ENCODE data around the gene PRG2. TPM values are rescaled to one million over a fixed set of nuclear protein-coding genes. Genes with fewer than 3 reads are reported as not detected.
A peak's percentile ranks its signal among the peaks of the same experiment; 100 is the strongest.

PRG2 gene, protein sequence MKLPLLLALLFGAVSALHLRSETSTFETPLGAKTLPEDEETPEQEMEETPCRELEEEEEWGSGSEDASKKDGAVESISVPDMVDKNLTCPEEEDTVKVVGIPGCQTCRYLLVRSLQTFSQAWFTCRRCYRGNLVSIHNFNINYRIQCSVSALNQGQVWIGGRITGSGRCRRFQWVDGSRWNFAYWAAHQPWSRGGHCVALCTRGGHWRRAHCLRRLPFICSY
- total RNA-seq: 1 to 10 TPM; 3.9 to 5.2 TPM

DNA sequence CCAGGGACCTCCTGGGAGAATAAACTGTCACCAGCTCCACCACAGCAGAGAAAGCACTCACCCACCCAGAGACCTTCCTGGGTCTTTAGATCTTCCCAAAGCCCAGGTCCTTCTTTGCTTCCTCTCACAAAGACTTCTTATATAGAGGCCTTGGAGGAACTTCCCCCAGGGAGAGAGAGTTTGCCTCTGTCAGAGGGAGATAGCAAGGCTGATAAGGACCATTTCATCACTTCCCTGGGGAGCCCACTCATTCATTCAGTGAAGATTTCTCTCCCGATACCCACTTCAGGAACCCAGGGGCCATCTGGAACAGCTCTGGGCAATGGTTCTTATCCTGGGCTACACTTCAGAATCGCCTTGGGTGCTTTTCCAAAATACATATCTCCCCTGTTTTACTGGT lies at the start of gene PRG2:
TSS of gene PRG2 (minus strand) at position 116 of the 400 bp plus-strand sequence. CDS start 706 bp downstream, outside the sequence.
- DNase-seq: no peak
- Mint-ChIP-seq H3K4me1 (ENCODE audit: low read depth) (no peaks in the 10 kb centered on the region), H3K4me3 (no peak within 1 kb of the TSS), H3K9me3 (no peaks in the 10 kb centered on the region), H3K36me3 (ENCODE audit: insufficient read depth in 2 of 2) (no peaks in the 10 kb centered on the region), H3K27me3 (ENCODE audit: low read depth) (peaks cover 7% of the 10 kb centered on the region), H3K27ac (peak within 1 kb of the TSS; percentile 36)
- no peak for ATAC-seq (replicated peaks in 1 of 2)

DNA sequence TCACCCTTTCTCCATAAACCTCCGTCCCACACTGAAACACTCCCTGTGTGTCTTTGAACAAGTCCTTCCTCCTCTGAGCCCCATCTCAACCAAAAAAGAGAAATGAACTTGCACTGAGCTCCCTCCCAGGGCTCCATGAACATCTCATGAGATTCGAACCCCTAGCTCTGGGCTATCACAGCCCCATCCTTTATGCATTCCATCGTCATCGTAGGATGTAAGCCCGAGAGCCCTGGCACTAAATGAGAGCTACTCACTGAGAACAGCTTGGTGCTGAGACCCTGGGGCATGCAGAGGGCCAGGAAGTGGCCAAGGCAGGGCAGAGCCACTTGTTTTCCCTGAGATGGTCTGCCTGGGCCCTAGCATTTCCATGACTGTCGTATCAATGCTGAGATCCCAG lies 49.3 kb upstream of the PRG2 start:
- Mint-ChIP-seq H3K9me3 (no peaks in the 10 kb centered on the region), H3K27ac (no peak overlapping the region), H3K27me3 (ENCODE audit: low read depth) (peaks cover 7% of the 10 kb centered on the region), H3K4me1 (ENCODE audit: low read depth) (no peaks in the 10 kb centered on the region), H3K4me3 (no peak overlapping the region), H3K36me3 (ENCODE audit: insufficient read depth in 2 of 2) (no peaks in the 10 kb centered on the region)
- DNase-seq (no peak), ATAC-seq (replicated peaks in 1 of 2) (no peak)

DNA sequence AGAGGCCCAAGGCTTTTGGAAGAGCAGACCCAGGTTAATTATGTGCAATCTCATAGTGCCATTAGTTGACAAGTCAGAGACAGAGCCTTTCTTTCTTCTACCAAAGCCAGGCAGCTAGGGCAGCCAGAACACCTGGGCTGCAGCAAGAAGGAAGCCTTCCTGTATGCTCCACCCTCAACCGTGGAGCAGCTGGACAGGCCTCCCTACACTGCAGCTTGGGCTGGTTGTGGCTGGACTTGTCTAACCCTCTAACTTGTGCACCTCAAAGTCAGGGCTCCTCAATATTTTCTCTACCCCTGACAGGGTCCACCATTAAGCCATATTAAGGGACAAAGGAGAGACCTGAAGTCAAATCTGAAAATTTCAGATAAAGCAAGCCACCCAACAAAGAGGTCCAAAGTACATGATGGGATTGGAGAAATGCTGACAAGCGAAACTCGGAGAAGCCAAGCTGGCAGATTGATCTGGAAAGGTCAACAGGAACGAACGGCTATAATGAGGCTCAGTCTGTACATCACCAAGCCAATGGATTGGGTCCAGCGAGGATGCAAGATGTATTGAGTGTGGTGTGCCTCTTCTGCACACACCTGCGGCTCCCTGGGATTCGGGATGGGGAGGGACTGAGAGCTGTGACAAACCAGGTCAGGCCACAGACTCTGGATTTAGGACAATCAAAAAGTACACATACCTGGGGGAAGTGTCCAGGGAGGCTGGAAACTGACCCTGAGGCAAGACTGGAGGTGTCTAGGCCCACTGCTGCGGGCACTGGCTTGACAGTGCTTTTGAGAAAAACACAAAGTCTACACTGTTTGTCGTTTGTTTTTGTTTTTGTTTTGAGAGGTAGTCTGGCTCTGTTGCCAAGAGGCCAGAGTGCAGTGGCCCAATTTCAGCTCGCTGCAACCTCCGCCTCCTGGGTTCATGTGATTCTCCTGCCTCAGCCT lies 48.2 kb upstream of the PRG2 start:
- Mint-ChIP-seq H3K36me3 (ENCODE audit: insufficient read depth in 2 of 2) (no peaks in the 10 kb centered on the region), H3K4me1 (ENCODE audit: low read depth) (no peaks in the 10 kb centered on the region), H3K4me3 (no peak overlapping the region), H3K27me3 (ENCODE audit: low read depth) (peaks cover 13% of the 10 kb centered on the region), H3K27ac (no peak overlapping the region), H3K9me3 (no peaks in the 10 kb centered on the region)
- ATAC-seq (replicated peaks in 1 of 2): no peak
- DNase-seq: no peak

DNA sequence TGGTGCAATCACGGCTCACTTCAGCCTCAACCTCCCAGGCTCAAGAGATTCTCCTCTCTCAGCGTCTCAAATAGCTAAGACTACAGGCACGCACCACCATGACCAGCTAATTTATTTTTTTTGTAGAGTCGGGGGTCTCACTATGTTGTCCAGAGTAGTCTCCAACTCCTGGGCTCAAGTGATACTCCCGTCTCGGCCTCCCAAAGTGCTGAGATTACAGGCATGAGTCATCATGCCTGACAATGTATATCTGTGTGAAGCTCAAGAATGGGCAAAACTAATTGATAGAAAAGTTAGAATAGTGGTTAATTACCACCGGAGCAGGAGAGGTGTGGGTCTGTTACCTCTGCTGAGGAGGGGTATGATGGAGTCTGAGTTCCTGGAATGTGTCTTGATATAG lies 45.6 kb upstream of the PRG2 start:
- Mint-ChIP-seq H3K36me3 (ENCODE audit: insufficient read depth in 2 of 2) (no peaks in the 10 kb centered on the region), H3K9me3 (no peaks in the 10 kb centered on the region), H3K4me3 (no peak overlapping the region), H3K27me3 (ENCODE audit: low read depth) (peaks cover 13% of the 10 kb centered on the region), H3K4me1 (ENCODE audit: low read depth) (peaks cover 15% of the 10 kb centered on the region), H3K27ac (no peak overlapping the region)
- ATAC-seq (replicated peaks in 1 of 2) (no peak), DNase-seq (no peak)

DNA sequence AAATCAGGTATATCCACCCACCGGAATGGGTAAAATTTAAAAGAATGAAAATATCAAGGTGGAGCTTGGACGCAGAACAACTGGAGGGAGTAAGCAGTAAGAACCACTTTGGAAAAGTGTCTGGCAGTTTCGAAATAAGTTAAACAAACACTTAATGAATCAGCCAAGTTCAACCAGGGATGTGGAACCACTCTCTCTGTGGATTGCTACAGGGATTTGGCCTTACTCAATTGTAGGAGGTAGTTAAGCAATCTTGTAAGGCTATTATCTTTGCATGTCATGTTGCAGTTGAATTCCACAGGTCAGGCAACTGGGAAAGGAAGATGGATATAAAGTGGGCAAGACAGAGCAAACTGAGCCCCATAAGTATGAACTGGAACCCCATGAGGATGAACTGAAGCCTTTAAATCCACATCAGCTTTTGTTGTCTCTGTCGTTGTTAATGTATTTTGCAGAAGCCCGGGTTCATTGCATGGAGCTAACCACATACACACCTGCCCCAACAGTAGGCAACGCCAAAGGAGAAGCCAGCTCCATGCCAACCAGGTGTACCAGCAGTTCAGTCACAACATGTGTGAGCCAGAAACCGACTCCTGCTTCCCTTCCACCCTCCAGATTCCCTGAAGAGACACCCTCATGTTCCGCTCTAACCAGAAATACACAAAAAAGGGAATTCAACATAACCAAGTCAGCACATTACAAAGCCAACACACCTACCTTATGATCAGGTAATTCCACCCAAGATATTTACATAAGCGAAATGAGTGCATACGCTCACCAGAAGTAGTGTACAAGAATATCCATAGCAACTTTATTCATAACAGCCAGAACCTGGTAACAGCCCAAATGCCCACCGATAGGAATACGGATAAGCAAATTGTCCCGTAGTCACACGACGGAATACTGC lies 44.4 kb upstream of the PRG2 start:
- Mint-ChIP-seq H3K4me3 (no peak overlapping the region), H3K27ac (no peak overlapping the region), H3K27me3 (ENCODE audit: low read depth) (peaks cover 13% of the 10 kb centered on the region), H3K36me3 (ENCODE audit: insufficient read depth in 2 of 2) (no peaks in the 10 kb centered on the region), H3K4me1 (ENCODE audit: low read depth) (peaks cover 15% of the 10 kb centered on the region), H3K9me3 (no peaks in the 10 kb centered on the region)
- ATAC-seq (replicated peaks in 1 of 2) (no peak), DNase-seq (no peak)

DNA sequence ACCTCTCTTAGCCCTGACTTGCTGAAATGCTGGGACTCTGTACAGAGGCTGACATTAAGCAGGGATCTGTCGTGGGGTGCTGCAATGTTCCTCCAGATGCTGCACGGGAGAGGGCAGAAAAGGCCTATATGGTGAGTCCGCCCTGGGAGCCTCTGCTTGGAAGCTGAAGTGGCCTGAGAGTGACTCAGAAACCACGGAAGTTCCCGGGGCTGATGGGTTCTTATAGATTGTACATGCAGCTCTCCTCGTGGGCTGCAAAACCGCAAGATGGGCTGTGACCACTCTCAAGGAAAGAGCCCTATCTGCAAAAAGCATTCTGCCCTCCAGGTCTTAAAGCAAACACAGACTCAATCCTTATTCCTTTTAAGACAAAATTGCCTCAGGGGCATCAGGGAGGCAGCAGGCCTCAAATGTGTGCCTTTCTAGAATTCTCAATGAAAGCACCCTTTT lies 42.3 kb upstream of the PRG2 start:
- no peak overlapping the region for H3K27ac Mint-ChIP-seq
- H3K4me1 Mint-ChIP-seq (ENCODE audit: low read depth): peaks cover 16% of the 10 kb centered on the region
- peak; percentile 33 to 42 for DNase-seq
- no peaks in the 10 kb centered on the region for H3K36me3 Mint-ChIP-seq (ENCODE audit: insufficient read depth in 2 of 2)
- ATAC-seq (replicated peaks in 1 of 2): peak; percentile 74 to 79
- H3K4me3 Mint-ChIP-seq: no peak overlapping the region
- H3K27me3 Mint-ChIP-seq (ENCODE audit: low read depth): peaks cover 13% of the 10 kb centered on the region
- no peaks in the 10 kb centered on the region for H3K9me3 Mint-ChIP-seq

DNA sequence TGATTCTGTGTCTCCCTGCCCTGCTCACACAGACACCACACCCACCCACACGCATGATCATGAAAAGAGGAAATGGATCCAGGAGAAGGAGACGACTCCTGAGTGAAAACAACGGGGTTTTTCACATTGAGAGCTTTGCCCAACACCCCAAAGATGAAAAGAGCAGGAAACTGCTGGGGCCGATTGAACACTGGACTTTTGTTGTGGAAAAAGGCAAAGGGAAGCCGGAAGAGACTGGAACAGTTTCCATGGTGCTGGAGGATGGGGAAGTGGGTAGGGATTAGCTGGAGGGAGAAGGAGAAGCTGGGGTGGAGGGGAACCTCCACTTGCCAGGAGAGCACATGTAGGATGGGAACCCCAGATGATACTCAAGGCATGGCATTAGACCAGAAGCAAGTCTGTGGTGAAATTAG lies 41.7 kb upstream of the PRG2 start:
- H3K36me3 Mint-ChIP-seq (ENCODE audit: insufficient read depth in 2 of 2): no peaks in the 10 kb centered on the region
- no peak overlapping the region for H3K4me3 Mint-ChIP-seq
- ATAC-seq (replicated peaks in 1 of 2) (no peak), DNase-seq (no peak)
- H3K4me1 Mint-ChIP-seq (ENCODE audit: low read depth): peaks cover 22% of the 10 kb centered on the region
- H3K27me3 Mint-ChIP-seq (ENCODE audit: low read depth): peaks cover 13% of the 10 kb centered on the region
- no peak overlapping the region for H3K27ac Mint-ChIP-seq
- H3K9me3 Mint-ChIP-seq: no peaks in the 10 kb centered on the region

DNA sequence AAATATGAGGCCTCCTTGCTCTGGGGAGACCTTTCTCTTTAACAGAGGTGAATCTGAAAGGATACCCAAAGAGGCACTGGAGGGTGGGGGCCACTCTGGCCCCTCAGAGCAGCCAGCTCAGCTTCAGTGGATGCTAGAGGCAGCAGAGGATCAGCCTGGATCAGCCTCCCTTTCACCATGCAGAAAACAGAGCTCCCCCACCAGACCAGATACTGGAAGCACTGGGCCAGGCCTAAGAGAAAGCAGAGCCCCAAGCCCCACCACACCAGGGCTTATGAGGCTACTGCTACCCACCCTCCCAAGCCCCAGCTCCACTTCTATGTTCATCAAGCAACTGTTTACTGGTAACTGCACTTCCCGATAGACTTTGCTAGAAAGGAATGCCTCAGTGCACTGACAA lies 40.5 kb upstream of the PRG2 start:
- ATAC-seq (replicated peaks in 1 of 2) (no peak), DNase-seq (no peak)
- Mint-ChIP-seq H3K27ac (no peak overlapping the region), H3K9me3 (no peaks in the 10 kb centered on the region), H3K4me3 (no peak overlapping the region), H3K36me3 (ENCODE audit: insufficient read depth in 2 of 2) (peaks cover 4 to 5% of the 10 kb centered on the region in 2 donors), H3K4me1 (ENCODE audit: low read depth) (peaks cover 30% of the 10 kb centered on the region), H3K27me3 (ENCODE audit: low read depth) (peaks cover 13% of the 10 kb centered on the region)

DNA sequence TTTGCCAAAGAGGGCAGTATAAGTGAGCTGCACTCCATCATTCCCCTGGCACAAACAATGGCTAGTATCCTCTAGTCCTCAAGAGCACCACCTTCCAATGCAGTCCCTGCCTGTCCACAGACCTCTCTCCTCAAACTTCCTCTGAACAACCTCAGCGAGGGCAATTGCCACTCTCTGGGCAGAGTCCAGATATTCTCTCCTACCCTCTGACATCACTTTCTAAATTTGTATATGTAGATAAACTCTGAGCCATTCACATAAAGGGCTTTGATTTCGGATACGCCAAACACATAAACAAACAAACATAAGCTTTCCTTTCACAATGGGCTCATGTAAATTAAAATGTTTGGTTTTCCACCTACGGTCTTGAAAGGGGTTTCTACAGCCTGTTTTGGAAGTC lies 39.5 kb upstream of the PRG2 start:
- H3K27me3 Mint-ChIP-seq (ENCODE audit: low read depth): peaks cover 8% of the 10 kb centered on the region
- H3K27ac Mint-ChIP-seq: no peak overlapping the region
- H3K9me3 Mint-ChIP-seq: no peaks in the 10 kb centered on the region
- peaks cover 7 to 10% of the 10 kb centered on the region in 2 donors for H3K36me3 Mint-ChIP-seq (ENCODE audit: insufficient read depth in 2 of 2)
- H3K4me1 Mint-ChIP-seq (ENCODE audit: low read depth): peaks cover 39% of the 10 kb centered on the region
- DNase-seq (no peak), ATAC-seq (replicated peaks in 1 of 2) (no peak)
- H3K4me3 Mint-ChIP-seq: no peak overlapping the region

DNA sequence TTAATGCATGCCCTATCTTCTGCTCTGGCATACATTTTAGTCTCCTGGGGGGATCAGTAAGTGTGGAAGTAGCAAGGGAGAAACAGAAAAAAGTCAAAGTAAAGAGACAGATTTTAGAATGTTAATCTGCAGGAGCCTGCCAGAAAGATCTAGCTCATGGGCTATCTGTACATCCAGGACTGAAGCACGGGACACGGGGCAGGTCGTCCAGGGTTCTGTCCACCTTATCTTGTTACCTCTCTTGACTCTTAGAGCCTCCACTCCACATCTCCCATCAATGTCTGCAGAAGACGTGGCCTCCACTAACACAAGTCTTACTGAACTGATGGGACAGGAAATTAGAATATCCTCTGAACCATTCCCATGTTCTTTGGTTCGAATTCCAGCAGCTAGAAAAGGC lies 38.2 kb upstream of the PRG2 start:
- peaks cover 14 to 17% of the 10 kb centered on the region in 2 donors for H3K36me3 Mint-ChIP-seq (ENCODE audit: insufficient read depth in 2 of 2)
- ATAC-seq (replicated peaks in 1 of 2): no peak
- DNase-seq: no peak
- H3K27me3 Mint-ChIP-seq (ENCODE audit: low read depth): no peaks in the 10 kb centered on the region
- H3K9me3 Mint-ChIP-seq: no peaks in the 10 kb centered on the region
- no peak overlapping the region for H3K27ac Mint-ChIP-seq
- H3K4me3 Mint-ChIP-seq: no peak overlapping the region
- peaks cover 53% of the 10 kb centered on the region for H3K4me1 Mint-ChIP-seq (ENCODE audit: low read depth)

DNA sequence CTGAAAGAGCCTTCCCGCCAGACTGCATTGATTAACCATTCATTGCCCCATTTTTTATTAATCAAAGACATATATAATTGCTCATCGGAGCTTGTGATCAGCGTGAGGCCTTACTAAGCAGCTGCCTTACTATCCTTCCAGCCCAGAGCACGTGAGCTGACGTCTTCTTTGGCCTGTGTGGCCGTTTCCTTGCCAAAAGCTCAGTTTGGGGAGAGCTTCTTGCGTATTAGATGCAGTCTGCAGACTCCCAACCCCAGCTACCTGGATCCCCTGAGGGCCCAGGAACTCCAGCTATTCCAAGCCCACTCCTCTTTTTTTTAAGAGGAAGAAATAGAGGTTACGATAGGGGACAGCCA lies 37.3 kb upstream of the PRG2 start:
- ATAC-seq (replicated peaks in 1 of 2): no peak
- H3K36me3 Mint-ChIP-seq (ENCODE audit: insufficient read depth in 2 of 2): peaks cover 17 to 25% of the 10 kb centered on the region in 2 donors
- peak overlapping the region; percentile 91 for H3K27ac Mint-ChIP-seq

DNA sequence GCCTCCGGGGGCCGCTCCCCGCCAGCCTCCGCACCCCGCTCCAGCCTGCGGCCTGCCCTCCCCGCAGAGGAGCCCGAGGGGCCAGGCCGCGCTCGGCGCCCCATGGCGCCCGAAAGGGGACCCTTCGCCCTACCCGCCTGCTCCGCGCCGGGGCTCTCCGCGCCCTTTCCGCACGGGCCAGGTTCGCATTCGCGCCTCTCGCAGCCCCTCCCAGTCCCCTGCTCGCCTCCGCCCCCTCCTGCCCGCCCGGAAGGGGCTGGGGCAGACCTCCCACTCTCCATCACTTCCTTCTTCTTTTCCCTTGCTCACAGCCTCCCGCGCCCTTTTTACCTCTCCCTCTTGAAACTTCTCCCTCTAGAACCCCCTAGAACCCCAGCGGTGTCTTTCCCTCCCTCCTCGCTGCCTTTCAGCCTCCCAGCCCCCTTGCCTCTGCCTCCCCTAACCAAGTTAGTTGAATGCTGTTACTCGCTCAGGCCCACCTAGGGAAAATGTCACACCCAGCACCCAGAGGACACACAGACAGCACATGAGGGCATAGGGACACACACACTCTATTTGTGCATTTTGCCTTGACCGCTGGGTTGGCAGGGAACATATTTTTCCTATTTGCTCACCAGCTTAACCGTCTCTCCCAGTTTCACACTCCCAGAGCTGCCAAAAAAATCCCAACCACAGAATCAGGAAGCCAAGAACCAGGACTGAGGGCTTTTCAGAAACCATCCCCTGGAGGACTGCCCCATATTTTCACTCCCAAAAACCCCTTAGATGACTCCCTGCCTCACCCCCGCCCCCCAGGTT lies 36.7 kb upstream of the PRG2 start, which contains the start of gene SLC43A3:
TSS of gene SLC43A3 (minus strand) at position 193 of the 798 bp plus-strand sequence. CDS start 949 bp downstream, outside the sequence.
- DNase-seq (peak; percentile 85 to 86), ATAC-seq (replicated peaks in 1 of 2) (peak; percentile 59 to 66)
- peak within 1 kb of the TSS; percentile 91 for H3K27ac Mint-ChIP-seq
- H3K9me3 Mint-ChIP-seq: no peaks in the 10 kb centered on the region
- peak within 1 kb of the TSS; percentile 85 to 98 for H3K4me3 Mint-ChIP-seq
- peaks cover 19 to 31% of the 10 kb centered on the region in 2 donors for H3K36me3 Mint-ChIP-seq (ENCODE audit: insufficient read depth in 2 of 2)
- H3K27me3 Mint-ChIP-seq (ENCODE audit: low read depth): no peaks in the 10 kb centered on the region
- peaks cover 58% of the 10 kb centered on the region for H3K4me1 Mint-ChIP-seq (ENCODE audit: low read depth)

More for the DNA sequence above, 37.3 kb upstream of the PRG2 start:
- Mint-ChIP-seq H3K27me3 (ENCODE audit: low read depth) (no peaks in the 10 kb centered on the region), H3K4me1 (ENCODE audit: low read depth) (peaks cover 58% of the 10 kb centered on the region), H3K9me3 (no peaks in the 10 kb centered on the region), H3K4me3 (peak overlapping the region; percentile 85 to 98)
- no peak for DNase-seq
